Measurements from ENCODE around the gene PDCL3. TPM values are rescaled to one million over a fixed set of nuclear protein-coding genes. Genes with fewer than 3 reads are reported as not detected.

The PDCL3 gene
- total and polyA plus RNA-seq, 4 donors = 13.7 to 28.6 (median 20.9) TPM

DNA sequence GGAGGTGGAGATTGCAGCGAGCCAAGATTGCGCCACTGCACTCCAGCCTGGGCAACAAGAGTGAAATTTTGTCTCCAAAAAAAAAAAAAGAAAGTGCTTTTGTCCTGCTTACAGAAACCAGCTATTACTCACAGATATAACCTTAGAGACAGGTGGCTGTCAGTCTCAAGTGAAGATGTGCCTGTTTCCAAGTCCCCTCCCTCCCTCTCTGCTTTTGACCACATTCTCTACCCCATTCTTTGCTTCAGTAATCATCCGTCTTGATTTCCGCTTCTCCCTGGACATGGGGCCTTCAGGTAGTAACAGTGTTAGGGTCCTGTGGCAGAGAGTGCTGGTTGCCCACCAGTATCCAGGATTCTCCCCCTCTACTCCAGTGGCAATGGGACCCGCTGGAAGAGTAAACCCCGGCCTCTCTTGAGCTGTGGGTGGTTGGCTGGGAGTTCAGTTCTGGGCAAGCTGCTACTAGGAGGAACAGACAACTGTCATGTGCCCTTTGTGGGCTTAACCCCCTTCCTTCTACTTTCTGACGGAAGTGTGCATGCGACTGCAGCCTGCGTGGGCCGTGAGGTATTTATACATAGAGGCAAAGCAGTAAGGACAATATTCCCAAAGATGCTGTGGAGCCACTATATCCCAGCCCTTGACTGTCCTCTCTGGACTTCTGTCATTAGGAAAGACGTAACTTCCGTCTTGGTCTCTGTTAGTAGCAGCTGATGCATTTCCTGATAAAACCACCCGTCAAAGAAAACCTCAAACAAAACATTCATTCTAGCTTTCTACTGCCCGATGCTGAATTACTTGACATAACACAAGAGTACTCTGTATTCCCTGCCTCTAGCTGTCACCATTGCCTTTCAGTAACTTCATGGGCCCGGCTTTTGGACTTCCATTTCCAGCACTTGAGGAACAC, 17.8 kb downstream of the PDCL3 start:
- H3K27me3 ChIP-seq (ENCODE audit: control insufficient read depth, insufficient read depth, low read length) = no peaks in the 10 kb centered on the region
- H3K4me3 ChIP-seq (ENCODE audit: low read depth, low read length) = no peak overlapping the region
- no peaks in the 10 kb centered on the region for H3K9me3 ChIP-seq (ENCODE audit: control insufficient read depth, insufficient read depth, low read length)
- DNase-seq (ENCODE audit: low read depth in 4 of 6, low spot score in 6 of 6) = no peak
- H3K4me1 ChIP-seq (ENCODE audit: control insufficient read depth, insufficient read depth, low read length) = no peaks in the 10 kb centered on the region
- no peak overlapping the region for H3K27ac ChIP-seq (ENCODE audit: low read depth, low read length)
- 85% methylated on average over 10 of the region's 15 CpGs for WGBS (ENCODE audit: insufficient coverage)
- H3K36me3 ChIP-seq (ENCODE audit: control insufficient read depth, insufficient read depth, low read length) = peaks cover 8% of the 10 kb centered on the region

DNA sequence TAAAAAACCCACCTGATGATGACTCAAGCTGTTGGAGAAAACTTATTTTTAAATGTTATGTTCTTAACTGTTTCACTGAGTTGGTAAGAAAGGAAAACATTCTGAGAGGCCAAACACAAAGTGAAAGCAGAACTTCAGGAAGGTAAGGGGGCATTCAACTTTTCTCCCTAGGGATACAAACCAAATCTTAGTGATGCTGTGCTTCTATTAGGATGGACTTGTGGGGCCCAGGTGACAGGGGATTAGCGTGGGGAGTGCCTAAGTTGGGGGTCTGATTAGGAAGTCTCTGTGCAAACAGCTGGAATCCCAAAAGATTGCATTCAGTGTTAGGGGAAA, 18.5 kb downstream of the PDCL3 start:
- Histone ChIP-seq H3K9me3 (ENCODE audit: control insufficient read depth, insufficient read depth, low read length) (no peaks in the 10 kb centered on the region), H3K27me3 (ENCODE audit: control insufficient read depth, insufficient read depth, low read length) (no peaks in the 10 kb centered on the region), H3K4me3 (ENCODE audit: low read depth, low read length) (no peak overlapping the region), H3K36me3 (ENCODE audit: control insufficient read depth, insufficient read depth, low read length) (peaks cover 8% of the 10 kb centered on the region), H3K4me1 (ENCODE audit: control insufficient read depth, insufficient read depth, low read length) (no peaks in the 10 kb centered on the region), H3K27ac (ENCODE audit: low read depth, low read length) (no peak overlapping the region)
- no peak for DNase-seq (ENCODE audit: low read depth in 4 of 6, low spot score in 6 of 6)
- WGBS (ENCODE audit: insufficient coverage) = 83% methylated on average over 1 of the region's 1 CpG

DNA sequence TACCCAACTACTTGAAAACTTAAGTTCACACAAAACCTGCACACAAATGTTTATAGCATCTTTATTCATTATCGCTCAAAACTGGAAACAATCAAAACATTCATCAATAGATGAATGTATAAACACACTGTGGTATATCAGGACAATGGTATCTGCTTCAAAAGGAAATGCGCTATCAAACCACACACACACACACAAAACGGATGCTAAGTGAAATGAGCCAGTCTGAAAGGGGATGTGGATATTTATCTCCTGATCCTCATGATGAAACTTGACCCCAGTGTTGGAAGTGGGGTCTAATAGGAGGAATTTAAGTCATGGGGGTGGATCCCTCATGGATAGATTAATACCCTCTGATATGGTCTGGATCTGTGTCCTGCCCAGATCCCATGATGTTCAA, 22.0 kb downstream of the PDCL3 start:
- no peaks in the 10 kb centered on the region for H3K4me1 ChIP-seq (ENCODE audit: control insufficient read depth, insufficient read depth, low read length)
- no peak overlapping the region for H3K27ac ChIP-seq (ENCODE audit: low read depth, low read length)
- no peaks in the 10 kb centered on the region for H3K9me3 ChIP-seq (ENCODE audit: control insufficient read depth, insufficient read depth, low read length)
- no peaks in the 10 kb centered on the region for H3K36me3 ChIP-seq (ENCODE audit: control insufficient read depth, insufficient read depth, low read length)
- no peak overlapping the region for H3K4me3 ChIP-seq (ENCODE audit: low read depth, low read length)
- no CpG with 5 or more reads among the region's 3 CpGs for WGBS (ENCODE audit: insufficient coverage)
- no peak for DNase-seq (ENCODE audit: low read depth in 4 of 6, low spot score in 6 of 6)
- no peaks in the 10 kb centered on the region for H3K27me3 ChIP-seq (ENCODE audit: control insufficient read depth, insufficient read depth, low read length)

DNA sequence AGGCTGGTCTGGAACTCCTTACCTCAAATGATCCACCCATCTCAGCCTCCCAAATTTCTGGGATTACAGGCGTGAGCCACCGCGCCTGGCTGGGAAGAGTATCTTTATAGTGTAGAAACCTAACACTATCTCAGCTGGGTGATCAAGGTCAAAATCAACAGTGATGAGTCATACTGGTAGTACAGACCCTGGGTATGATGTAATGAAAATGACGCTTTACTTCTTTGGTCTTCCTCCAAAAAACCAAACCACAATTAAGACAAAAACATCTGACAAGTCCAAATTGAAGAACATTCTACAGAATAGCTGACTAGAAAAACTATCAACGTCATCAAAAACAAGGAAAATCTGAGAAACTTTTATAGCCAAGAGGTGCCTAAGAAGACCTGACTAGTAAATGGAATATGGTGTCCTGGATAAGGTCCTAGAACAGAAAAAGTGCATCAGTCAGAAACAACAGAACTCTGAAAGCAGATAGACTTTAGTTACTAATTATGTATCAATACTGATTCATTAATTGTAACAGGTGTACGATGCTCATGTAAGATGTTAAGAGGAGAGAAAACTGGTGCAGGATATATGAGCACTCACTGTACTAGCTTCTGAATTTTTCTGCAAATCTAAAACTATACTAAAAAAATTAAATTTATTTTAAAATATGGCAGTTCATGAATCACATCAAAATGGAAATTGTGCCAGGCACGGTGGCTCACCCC, 25.4 kb downstream of the PDCL3 start:
- H3K4me3 ChIP-seq (ENCODE audit: low read depth, low read length) = no peak overlapping the region
- no peaks in the 10 kb centered on the region for H3K9me3 ChIP-seq (ENCODE audit: control insufficient read depth, insufficient read depth, low read length)
- H3K27me3 ChIP-seq (ENCODE audit: control insufficient read depth, insufficient read depth, low read length) = no peaks in the 10 kb centered on the region
- no CpG with 5 or more reads among the region's 7 CpGs for WGBS (ENCODE audit: insufficient coverage)
- no peaks in the 10 kb centered on the region for H3K4me1 ChIP-seq (ENCODE audit: control insufficient read depth, insufficient read depth, low read length)
- H3K27ac ChIP-seq (ENCODE audit: low read depth, low read length) = no peak overlapping the region
- H3K36me3 ChIP-seq (ENCODE audit: control insufficient read depth, insufficient read depth, low read length) = no peaks in the 10 kb centered on the region
- DNase-seq (ENCODE audit: low read depth in 4 of 6, low spot score in 6 of 6) = no peak

DNA sequence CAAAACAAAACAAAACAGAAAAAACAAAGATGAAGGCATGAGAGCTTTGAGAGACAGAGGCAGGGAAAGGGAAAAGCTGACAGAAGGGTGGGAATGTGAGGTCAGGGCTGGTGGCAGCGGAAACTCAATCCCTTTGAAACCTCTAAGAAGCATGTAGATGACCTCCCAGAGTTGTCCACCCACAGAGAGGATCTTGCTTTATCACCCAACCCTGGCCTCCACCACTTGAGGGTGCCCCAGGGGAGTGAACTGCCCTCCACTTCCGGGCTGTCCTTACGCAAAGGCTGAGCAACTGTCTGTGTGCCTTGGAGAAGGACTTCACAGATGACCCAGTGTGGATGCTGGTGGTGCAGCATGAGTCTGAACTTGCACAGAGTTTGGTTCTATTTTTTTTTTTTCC, 26.7 kb downstream of the PDCL3 start:
- H3K27ac ChIP-seq (ENCODE audit: low read depth, low read length) = no peak overlapping the region
- H3K4me1 ChIP-seq (ENCODE audit: control insufficient read depth, insufficient read depth, low read length) = no peaks in the 10 kb centered on the region
- H3K9me3 ChIP-seq (ENCODE audit: control insufficient read depth, insufficient read depth, low read length) = no peaks in the 10 kb centered on the region
- H3K36me3 ChIP-seq (ENCODE audit: control insufficient read depth, insufficient read depth, low read length) = no peaks in the 10 kb centered on the region
- no peak for DNase-seq (ENCODE audit: low read depth in 4 of 6, low spot score in 6 of 6)
- WGBS (ENCODE audit: insufficient coverage) = 80% methylated on average over 1 of the region's 3 CpGs
- H3K27me3 ChIP-seq (ENCODE audit: control insufficient read depth, insufficient read depth, low read length) = no peaks in the 10 kb centered on the region
- H3K4me3 ChIP-seq (ENCODE audit: low read depth, low read length) = no peak overlapping the region

DNA sequence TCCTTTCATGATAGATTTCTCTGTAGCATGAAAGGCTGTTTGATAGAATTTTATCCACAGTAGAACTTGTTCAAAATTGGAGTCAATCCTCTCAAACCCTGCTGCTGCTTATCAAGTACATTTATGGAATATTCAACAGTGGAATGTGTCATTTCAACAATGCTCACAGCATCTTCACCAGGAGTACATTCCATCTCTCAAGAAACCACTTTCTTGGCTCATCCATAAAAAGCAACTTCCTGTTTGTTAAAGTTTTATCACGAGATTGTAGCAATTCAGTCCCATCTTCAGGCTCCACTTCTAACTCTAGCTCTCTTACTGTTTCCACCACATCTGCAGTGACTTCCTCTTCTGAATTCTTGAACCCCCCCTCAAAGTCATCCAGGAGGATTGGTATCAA, 29.4 kb downstream of the PDCL3 start:
- no peak for DNase-seq (ENCODE audit: low read depth in 4 of 6, low spot score in 6 of 6)
- H3K36me3 ChIP-seq (ENCODE audit: control insufficient read depth, insufficient read depth, low read length) = no peaks in the 10 kb centered on the region
- no peak overlapping the region for H3K4me3 ChIP-seq (ENCODE audit: low read depth, low read length)
- no peak overlapping the region for H3K27ac ChIP-seq (ENCODE audit: low read depth, low read length)
- no peaks in the 10 kb centered on the region for H3K4me1 ChIP-seq (ENCODE audit: control insufficient read depth, insufficient read depth, low read length)
- H3K27me3 ChIP-seq (ENCODE audit: control insufficient read depth, insufficient read depth, low read length) = no peaks in the 10 kb centered on the region
- H3K9me3 ChIP-seq (ENCODE audit: control insufficient read depth, insufficient read depth, low read length) = no peaks in the 10 kb centered on the region
- WGBS (ENCODE audit: insufficient coverage) = 67% methylated on average over 1 of the region's 1 CpG

DNA sequence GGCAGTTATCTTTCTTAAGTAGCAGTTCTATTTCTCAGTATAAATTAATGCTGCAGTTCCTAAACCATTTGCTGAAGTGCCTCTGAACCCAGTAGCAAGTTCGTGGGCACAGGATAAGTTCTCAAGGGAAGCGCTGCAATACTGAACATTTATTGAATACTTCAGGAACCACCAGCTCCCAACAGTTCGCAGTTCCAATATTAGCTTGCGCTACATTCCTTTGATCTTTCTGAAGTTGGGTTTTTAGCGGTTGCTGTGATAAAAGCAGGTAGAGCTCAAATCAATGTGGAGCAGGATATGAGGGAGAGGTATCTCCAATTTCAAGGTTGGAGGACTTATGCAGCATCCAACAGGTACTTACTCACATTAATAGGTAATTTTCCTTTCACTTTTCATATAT, 33.7 kb downstream of the PDCL3 start:
- 100% methylated on average over 1 of the region's 5 CpGs for WGBS (ENCODE audit: insufficient coverage)
- Histone ChIP-seq H3K27ac (ENCODE audit: low read depth, low read length) (no peak overlapping the region), H3K27me3 (ENCODE audit: control insufficient read depth, insufficient read depth, low read length) (no peaks in the 10 kb centered on the region), H3K36me3 (ENCODE audit: control insufficient read depth, insufficient read depth, low read length) (no peaks in the 10 kb centered on the region), H3K4me3 (ENCODE audit: low read depth, low read length) (no peak overlapping the region), H3K4me1 (ENCODE audit: control insufficient read depth, insufficient read depth, low read length) (no peaks in the 10 kb centered on the region), H3K9me3 (ENCODE audit: control insufficient read depth, insufficient read depth, low read length) (no peaks in the 10 kb centered on the region)
- no peak for DNase-seq (ENCODE audit: low read depth in 4 of 6, low spot score in 6 of 6)

DNA sequence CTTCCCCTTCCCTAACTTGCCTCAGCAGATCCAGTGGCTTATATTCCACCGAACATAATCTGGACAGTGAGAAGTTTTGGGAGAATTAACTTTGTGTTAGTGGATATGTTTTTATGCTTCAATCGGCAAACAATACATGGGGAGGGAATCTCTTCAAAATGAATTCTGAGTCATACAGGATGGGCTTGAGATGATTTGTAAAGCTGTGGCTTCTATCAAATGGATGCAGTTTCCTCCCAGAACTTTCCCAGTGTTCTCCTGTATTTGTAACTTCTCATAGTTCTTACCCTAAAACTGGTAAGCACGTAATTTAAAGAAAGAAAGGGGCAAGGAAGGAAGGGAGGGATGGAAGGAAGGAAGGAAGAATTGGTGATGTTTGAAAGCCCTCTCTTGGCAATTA, 36.8 kb downstream of the PDCL3 start:
- H3K27ac ChIP-seq (ENCODE audit: low read depth, low read length) = no peak overlapping the region
- H3K9me3 ChIP-seq (ENCODE audit: control insufficient read depth, insufficient read depth, low read length) = no peaks in the 10 kb centered on the region
- no peak for DNase-seq (ENCODE audit: low read depth in 4 of 6, low spot score in 6 of 6)
- H3K27me3 ChIP-seq (ENCODE audit: control insufficient read depth, insufficient read depth, low read length) = no peaks in the 10 kb centered on the region
- H3K4me1 ChIP-seq (ENCODE audit: control insufficient read depth, insufficient read depth, low read length) = peaks cover 6% of the 10 kb centered on the region
- no peak overlapping the region for H3K4me3 ChIP-seq (ENCODE audit: low read depth, low read length)
- no peaks in the 10 kb centered on the region for H3K36me3 ChIP-seq (ENCODE audit: control insufficient read depth, insufficient read depth, low read length)
- WGBS (ENCODE audit: insufficient coverage) = 100% methylated on average over 1 of the region's 3 CpGs

DNA sequence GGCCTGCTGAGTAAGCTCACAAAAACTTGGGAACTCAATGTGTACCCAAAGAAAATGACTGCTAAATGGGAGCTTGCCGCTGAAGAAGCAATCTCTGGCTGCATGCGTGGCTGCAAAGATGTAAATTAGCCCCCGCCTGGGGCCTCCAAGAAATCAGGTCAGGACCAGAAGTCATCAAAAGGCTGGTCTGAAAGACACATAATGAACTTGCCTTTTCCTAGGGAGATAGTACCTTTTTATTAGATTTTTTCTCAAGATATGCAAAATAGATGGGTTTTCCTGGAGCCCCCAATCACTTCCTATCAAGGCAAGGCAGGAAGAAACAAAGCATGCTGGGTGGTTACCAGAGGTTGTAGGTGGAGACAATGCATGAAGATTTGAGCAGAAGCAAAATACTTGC, 38.9 kb downstream of the PDCL3 start:
- no peak overlapping the region for H3K27ac ChIP-seq (ENCODE audit: low read depth, low read length)
- H3K4me3 ChIP-seq (ENCODE audit: low read depth, low read length) = no peak overlapping the region
- peaks cover 6% of the 10 kb centered on the region for H3K4me1 ChIP-seq (ENCODE audit: control insufficient read depth, insufficient read depth, low read length)
- H3K36me3 ChIP-seq (ENCODE audit: control insufficient read depth, insufficient read depth, low read length) = no peaks in the 10 kb centered on the region
- DNase-seq (ENCODE audit: low read depth in 4 of 6, low spot score in 6 of 6) = no peak
- WGBS (ENCODE audit: insufficient coverage) = 71% methylated on average over 2 of the region's 3 CpGs
- no peaks in the 10 kb centered on the region for H3K9me3 ChIP-seq (ENCODE audit: control insufficient read depth, insufficient read depth, low read length)
- H3K27me3 ChIP-seq (ENCODE audit: control insufficient read depth, insufficient read depth, low read length) = no peaks in the 10 kb centered on the region

DNA sequence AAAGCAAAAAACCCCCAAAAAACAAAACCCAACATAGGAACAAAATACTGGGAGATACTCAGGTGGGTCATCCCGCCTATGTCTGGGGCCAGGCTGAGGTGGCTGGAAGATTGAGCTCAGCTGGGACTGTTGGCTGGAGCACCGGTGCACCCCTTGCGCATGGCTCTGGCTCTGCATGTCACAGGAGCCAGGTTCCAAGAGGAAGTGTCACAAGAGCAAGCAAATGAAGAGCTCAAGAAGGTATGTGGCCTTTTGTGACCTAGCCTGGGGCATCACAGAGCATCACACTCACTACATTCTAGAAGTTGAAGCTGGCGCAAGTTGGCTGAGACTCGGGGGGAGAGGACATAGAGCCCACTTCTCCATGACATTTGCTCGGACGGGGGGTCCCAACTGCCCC, 40.6 kb downstream of the PDCL3 start:
- H3K27ac ChIP-seq (ENCODE audit: low read depth, low read length) = no peak overlapping the region
- H3K9me3 ChIP-seq (ENCODE audit: control insufficient read depth, insufficient read depth, low read length) = no peaks in the 10 kb centered on the region
- peaks cover 6% of the 10 kb centered on the region for H3K4me1 ChIP-seq (ENCODE audit: control insufficient read depth, insufficient read depth, low read length)
- H3K36me3 ChIP-seq (ENCODE audit: control insufficient read depth, insufficient read depth, low read length) = no peaks in the 10 kb centered on the region
- DNase-seq (ENCODE audit: low read depth in 4 of 6, low spot score in 6 of 6) = no peak
- 89% methylated on average over 7 of the region's 7 CpGs for WGBS (ENCODE audit: insufficient coverage)
- H3K4me3 ChIP-seq (ENCODE audit: low read depth, low read length) = no peak overlapping the region
- H3K27me3 ChIP-seq (ENCODE audit: control insufficient read depth, insufficient read depth, low read length) = no peaks in the 10 kb centered on the region
